GM18498 (cell line): ENCODE data around the gene TXNRD2.

Experiments
- ATAC-seq: cut with Tn5 transposase; IDR thresholded peaks from one replicate; pipeline ENCODE4 v1.9.1; 2021; ENCODE audit warnings: mild to moderate bottlenecking, moderate library complexity; ENCODE audit not compliant: unreplicated experiment

Gene TXNRD2

DNA sequence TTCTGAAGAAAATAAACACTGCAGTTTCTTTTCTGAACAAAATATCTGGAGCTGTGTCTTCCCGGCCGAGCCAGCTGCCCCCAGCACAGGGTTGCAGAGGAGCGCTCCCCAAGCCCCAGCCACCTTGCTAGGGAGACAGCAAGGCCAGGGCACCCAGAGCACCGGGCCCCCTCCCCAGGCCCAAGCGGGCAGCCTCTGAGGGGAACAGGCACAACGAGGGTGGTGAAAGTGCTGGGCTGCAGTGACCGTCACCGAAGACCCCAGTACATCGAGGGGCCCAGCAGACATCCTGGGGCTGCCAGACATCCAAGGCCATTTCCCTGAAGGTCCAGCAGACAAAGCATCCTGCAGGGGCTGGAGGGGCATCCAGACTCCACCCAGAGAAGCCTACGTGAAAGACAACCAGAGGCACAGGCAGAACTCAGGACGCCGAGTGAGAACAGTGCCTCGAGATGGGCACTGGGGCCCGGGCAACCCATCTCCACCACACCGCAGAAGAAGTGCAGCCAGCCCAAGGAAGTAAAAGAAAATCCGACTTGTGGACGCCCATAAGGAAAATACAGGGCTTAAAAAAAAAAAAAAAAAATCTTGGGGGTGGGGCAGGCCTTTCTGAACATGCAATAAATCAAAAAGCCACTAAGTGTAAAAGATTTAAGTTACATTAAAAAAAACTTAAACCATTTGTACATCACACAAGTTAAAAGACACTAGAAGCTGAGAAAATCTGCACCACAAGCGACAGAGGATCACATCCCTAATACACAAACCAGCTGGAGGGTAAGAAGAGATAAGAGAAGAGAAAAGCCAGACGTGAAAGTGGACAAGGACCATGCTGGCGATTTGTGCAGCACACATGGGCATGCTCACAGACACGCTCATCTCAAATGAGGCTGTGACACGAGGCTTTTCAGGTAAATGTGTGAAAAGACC is 36.0 kb downstream of the TXNRD2 start:
- no peak for ATAC-seq

DNA sequence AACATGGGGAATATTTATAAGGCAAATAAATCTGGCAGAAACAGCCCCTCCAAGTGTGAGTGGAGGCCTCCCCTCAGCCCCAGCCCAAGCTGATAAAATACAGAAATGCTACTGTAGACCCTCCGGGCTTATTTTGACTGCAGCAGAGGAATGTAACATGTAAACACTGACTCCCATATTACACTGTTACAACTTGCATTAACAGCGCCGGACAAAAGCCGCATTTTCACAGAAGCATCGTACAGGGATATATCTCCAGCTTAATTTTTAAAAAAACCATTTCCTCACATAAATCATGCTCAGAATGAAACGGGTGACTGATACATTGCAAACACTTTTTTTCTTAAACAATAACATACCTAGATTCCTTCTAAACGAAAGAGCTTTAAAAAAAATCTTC is 36.7 kb downstream of the TXNRD2 start:
- ATAC-seq: no peak

- ATAC-seq: no peak
Observed at GRCh38 chr22:19904174-19904856, 37.3 kb downstream of the TXNRD2 start.

DNA sequence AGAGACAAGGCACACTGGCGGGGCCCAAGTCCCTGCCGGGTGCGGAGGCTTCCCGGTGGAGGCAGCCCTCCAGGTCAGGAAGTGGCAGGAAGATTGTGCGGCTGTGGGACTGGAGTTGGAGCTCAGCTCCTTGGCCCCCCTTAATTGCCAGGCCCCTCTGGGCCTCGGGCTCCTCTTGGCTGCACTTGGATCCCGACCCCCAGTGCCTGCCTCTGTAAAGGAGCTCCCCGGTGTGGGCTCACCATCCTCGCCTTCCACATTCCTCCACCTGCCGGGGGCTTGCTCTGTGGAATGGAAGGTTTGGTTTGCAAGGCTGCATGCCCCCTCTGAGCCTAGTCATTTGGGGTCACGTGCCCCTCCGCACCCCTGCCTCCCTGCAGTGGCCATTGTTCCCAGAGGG is 38.1 kb downstream of the TXNRD2 start:
- ATAC-seq: no peak

DNA sequence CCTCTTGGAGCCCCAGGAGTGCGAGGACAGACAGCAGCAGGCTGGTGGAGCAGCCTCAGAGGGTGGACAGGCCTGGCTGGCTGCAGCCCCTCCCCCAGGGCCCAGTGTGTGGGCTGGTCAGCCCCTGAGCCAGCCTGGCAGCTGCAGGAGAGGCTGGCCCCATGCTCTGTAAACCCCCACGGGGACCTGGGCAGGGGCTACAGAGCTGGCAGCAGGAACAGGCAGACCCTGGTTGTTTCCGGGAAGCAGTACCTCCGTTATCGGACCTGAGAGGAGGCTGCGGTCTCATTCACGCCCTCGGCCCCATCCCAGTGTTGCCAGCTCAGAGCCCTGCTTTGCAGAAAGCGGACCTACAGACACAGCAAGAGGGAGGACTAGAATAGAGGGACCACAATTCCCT is 38.6 kb downstream of the TXNRD2 start:
- no peak for ATAC-seq

DNA sequence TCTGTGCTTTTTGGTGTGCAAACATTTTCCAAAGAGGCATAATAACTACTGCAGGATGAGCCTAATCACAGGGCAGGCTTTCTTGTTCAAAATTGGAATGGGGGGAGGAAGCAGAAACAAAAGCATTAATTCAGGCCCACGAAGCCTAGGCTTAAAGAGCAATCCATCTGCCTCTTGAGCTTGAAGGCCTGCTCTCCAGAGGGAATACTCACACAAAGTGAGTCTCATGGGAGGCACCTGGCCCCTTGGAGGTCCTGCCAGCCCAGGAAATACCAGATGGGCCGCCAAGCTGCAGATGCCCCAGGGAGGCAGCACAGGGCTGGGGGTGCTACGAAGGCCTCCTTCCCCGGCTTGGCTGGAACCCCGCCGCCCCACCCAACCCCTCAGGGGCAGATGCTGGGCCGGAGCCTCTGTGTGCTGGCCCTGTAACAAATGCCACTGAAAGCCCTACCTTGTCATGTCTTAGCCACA is 39.3 kb downstream of the TXNRD2 start:
- ATAC-seq: no peak

DNA sequence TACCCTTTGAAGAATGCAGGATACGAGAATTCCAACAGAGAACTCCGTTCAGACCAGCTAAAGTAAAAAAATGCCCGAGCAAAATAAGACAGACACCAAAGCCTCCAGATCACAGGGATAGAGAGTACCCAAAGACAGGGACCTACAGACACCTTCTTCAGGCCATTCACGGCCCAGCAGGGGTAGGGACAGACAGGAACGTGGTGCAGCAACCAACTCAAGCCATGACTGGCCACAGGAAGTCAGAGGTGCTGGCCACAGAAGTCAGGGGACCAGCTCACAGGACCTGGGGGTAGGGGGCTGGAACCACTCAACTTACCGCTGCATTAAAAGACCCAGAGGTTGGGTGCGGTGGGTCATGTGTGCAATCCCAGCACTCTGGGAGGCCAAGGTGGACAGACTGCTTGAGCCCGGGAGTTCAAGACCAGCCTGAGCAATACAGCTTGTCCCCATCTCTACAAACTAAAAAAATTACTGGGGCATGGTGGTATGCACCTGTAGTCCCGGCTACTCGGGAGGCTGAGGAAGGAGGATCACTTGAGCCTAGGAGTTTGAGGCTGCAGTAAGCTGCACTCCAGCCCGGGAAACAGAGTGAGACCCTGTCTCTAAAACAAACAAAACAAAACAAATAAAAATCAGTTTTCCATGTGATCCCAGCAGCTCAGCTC is 39.9 kb downstream of the TXNRD2 start:
- ATAC-seq: no peak

- no peak for ATAC-seq
Observed at GRCh38 chr22:19900707-19901436, 40.7 kb downstream of the TXNRD2 start.

DNA sequence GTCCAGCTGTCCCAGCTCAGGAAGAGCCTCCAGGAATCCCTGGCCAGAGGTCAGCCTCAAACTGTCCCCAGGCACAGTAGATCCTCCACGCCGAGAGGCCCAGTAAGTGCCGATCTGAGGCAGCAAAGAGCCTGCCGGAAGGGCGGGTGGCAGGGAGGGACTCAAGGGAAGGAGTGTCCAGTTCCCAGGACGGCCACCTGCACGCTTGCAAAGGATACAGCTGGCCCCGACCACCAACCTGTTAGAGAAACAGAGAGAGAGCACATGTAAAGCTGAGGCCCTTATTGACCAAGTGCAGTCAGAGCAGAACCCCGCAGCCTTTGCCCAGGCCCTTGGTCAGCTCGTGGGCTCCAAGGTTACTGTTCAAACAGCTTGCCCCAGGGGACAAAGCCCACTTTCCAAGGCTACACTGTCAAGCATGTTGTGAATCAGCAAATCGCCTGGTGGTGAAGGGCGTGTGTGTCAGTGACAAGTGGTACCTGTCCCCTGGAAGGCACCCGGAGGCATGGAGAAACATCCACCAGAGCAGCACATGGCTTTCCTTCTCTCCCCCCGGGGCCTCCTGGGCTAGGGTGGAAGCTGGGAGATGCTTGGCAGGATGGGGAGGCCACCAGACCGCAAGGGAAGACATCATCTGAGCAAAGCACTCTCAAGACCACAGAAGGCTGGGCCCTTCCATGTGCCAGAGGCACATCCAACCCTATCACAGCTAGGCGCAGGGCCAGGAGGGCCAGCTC is 42.6 kb downstream of the TXNRD2 start:
- ATAC-seq: no peak

DNA sequence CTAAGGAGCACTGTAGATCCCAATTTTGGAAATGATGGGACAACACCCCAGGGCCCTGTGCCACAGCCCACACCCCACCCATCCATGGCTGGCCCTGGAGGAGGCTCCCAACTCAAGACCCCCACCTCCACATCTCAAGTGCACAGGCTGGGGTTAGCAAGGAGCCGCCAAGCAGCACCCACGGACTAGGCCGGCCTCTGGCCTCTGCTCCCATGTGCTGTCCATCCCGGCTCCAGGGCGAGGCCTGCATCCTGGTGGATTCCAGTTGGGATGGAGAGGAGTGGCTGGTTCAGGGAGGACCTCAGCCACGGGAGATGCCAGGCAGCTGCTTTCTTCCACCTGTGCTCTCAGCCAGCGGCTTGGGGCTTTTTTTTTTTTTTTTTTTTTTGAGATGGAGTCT is 43.5 kb downstream of the TXNRD2 start:
- ATAC-seq: no peak

GRCh38 chr22:19897726-19898125 is 43.9 kb downstream of the TXNRD2 start:
- no peak for ATAC-seq

- ATAC-seq: no peak
Observed at GRCh38 chr22:19896665-19897355, 44.8 kb downstream of the TXNRD2 start.

DNA sequence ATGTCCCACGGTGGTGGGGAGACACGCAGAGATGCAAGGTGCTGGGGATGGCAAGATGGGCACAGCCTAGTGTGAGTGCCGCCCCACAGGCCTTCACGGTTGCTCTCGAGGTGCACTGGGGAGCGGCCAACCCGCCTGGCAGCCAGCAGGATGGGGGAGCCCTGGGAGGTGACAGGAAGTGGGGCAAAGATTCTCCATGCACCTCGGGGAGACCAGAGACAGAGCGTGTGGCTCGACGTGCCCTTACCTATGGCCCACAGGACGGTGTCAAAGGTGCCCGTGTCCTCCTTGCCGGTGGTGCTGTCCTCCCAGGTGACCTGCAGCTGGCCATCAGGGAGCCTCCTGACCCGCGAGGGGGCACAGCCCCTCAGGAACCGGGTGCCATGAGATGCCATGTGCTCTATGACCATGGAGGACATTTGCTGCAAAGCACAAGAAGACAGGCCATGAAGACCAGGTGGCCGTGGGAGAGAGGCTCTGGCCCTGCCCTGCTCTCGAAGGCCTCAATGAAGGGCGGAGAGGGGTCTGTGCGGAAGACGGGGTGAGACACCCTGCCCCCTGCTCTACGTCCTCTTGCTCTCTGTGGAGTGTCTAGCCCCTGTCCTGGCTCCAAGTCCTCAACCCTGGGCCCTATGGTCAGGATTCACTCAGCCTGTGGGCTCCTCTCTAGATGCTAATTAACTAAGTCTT is 46.3 kb downstream of the TXNRD2 start:
- no peak for ATAC-seq

DNA sequence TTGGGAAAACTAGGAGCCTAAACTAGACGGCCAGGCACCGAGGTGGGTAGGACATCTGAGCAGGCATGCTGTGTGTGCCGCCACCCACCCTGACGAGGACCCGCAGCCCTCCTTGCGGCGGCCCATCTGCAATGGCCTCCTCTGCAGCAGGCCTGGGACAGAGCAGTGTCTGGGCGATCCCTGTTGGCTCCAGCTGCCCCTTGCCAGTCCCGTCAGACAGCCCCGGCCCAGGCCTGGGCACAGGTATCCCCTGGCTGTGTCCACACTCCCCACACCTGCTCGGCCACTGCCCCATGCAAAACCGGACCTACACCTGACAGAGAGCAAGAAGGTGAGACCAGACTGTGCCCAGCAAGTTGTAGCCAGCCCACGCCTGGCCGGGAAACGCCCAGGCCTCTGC is 48.3 kb downstream of the TXNRD2 start:
- no peak for ATAC-seq

DNA sequence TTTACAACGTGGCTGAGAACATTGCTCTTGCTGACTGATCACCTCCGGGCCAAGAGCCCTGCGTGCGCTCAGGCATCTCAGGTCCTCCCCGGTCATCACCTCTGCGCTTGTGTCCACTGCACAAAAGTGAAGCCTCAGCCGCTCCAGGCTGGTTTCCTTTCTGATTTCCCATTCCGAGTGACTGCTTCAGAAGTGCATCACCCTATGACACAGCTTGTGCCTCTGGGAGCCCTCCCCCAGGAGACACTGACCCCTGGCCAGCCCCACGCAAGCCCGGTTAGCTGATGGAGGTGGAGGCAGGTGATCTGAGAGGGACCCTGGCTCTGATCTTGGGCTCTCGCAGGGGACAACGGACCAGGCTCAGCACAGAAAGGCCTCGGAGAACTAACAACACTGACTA is 48.7 kb downstream of the TXNRD2 start:
- ATAC-seq: no peak

DNA sequence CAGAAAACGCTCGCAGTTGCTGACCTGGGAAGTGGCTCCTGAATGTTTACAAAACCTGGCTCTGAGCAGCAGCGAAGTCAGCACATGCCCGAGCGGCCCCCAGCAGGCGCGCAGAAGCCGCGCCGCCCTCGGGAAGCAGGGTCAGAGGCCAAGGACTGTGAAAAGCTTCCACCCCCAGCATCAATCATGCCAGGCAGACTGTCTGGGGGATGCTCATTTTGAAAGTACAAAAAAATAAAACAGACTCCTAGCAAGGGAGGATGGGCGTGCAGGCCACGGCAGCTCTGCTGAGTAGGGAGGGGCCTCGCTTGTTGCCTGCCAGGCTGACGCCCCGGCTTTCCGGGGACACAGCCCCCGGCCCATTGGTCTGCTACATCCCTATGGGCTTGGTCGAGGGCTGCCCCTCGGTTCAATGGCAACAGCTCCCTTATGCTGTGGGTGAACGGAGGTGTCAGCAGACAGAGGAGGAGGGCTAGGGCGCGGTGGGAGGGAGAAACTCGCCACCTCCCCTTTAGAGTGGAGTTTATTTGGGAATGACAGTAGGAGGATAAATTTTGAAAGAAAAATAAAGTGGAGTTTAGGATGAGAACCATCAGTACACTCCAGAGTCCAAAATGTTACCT is 49.2 kb downstream of the TXNRD2 start:
- ATAC-seq: peak; percentile 30

- peak; percentile 65 for ATAC-seq
Observed at GRCh38 chr22:19891317-19892256, 50.0 kb downstream of the TXNRD2 start.
